ENCODE results near the gene CRPPA. TPM values are rescaled to one million over a fixed set of nuclear protein-coding genes. Genes with fewer than 3 reads are reported as not detected.

Gene CRPPA
- total RNA-seq, 1 donor from 2014 or later = 3.3 TPM

- no peaks in the 10 kb centered on the region for H3K27me3 Mint-ChIP-seq (ENCODE audit: unreplicated experiment)
- peaks cover 42% of the 10 kb centered on the region for H3K9me3 Mint-ChIP-seq (ENCODE audit: unreplicated experiment)
- H3K4me1 Mint-ChIP-seq (ENCODE audit: unreplicated experiment) = no peaks in the 10 kb centered on the region
- no peak overlapping the region for H3K27ac Mint-ChIP-seq (ENCODE audit: unreplicated experiment)
- TF ChIP-seq CTCF (IDR thresholded peaks at IDR 0.05) = no peak
- H3K36me3 Mint-ChIP-seq (ENCODE audit: unreplicated experiment) = peaks cover 25% of the 10 kb centered on the region
- H3K4me3 Mint-ChIP-seq (ENCODE audit: unreplicated experiment) = no peak overlapping the region
- DNase-seq (ENCODE audit: extremely low spot score, unreplicated experiment) = no peak
Measured at GRCh38 chr7:16398146-16399017, 23.0 kb downstream of the CRPPA start.

- H3K36me3 Mint-ChIP-seq (ENCODE audit: unreplicated experiment) = peaks cover 22% of the 10 kb centered on the region
Measured at GRCh38 chr7:16397501-16398145, 23.7 kb downstream of the CRPPA start.

GRCh38 chr7:16396766-16397500 lies 24.4 kb downstream of the CRPPA start:
- H3K27ac Mint-ChIP-seq (ENCODE audit: unreplicated experiment) = no peak overlapping the region
- H3K4me1 Mint-ChIP-seq (ENCODE audit: unreplicated experiment) = no peaks in the 10 kb centered on the region
- H3K36me3 Mint-ChIP-seq (ENCODE audit: unreplicated experiment) = peaks cover 17% of the 10 kb centered on the region
- no peak overlapping the region for H3K4me3 Mint-ChIP-seq (ENCODE audit: unreplicated experiment)
- H3K27me3 Mint-ChIP-seq (ENCODE audit: unreplicated experiment) = no peaks in the 10 kb centered on the region
- no peak for DNase-seq (ENCODE audit: extremely low spot score, unreplicated experiment)
- H3K9me3 Mint-ChIP-seq (ENCODE audit: unreplicated experiment) = peaks cover 40% of the 10 kb centered on the region
- no peak for TF ChIP-seq CTCF (IDR thresholded peaks at IDR 0.05)

More at GRCh38 chr7:16397501-16398145, 23.7 kb downstream of the CRPPA start:
- DNase-seq (ENCODE audit: extremely low spot score, unreplicated experiment) = no peak
- H3K27me3 Mint-ChIP-seq (ENCODE audit: unreplicated experiment) = no peaks in the 10 kb centered on the region
- H3K4me3 Mint-ChIP-seq (ENCODE audit: unreplicated experiment) = no peak overlapping the region
- no peak for TF ChIP-seq CTCF (IDR thresholded peaks at IDR 0.05)
- H3K9me3 Mint-ChIP-seq (ENCODE audit: unreplicated experiment) = peaks cover 46% of the 10 kb centered on the region
- no peak overlapping the region for H3K27ac Mint-ChIP-seq (ENCODE audit: unreplicated experiment)
- no peaks in the 10 kb centered on the region for H3K4me1 Mint-ChIP-seq (ENCODE audit: unreplicated experiment)

GRCh38 chr7:16395121-16395520 lies 26.2 kb downstream of the CRPPA start:
- no peak overlapping the region for H3K4me3 Mint-ChIP-seq (ENCODE audit: unreplicated experiment)
- peaks cover 13% of the 10 kb centered on the region for H3K36me3 Mint-ChIP-seq (ENCODE audit: unreplicated experiment)
- H3K27me3 Mint-ChIP-seq (ENCODE audit: unreplicated experiment) = no peaks in the 10 kb centered on the region
- TF ChIP-seq CTCF (IDR thresholded peaks at IDR 0.05) = no peak
- H3K4me1 Mint-ChIP-seq (ENCODE audit: unreplicated experiment) = no peaks in the 10 kb centered on the region
- DNase-seq (ENCODE audit: extremely low spot score, unreplicated experiment) = no peak
- H3K27ac Mint-ChIP-seq (ENCODE audit: unreplicated experiment) = no peak overlapping the region
- peaks cover 34% of the 10 kb centered on the region for H3K9me3 Mint-ChIP-seq (ENCODE audit: unreplicated experiment)
